Loucy (cell line): Measurements from ENCODE around the gene POLD4.

ENCODE experiments used
- CTCF ChIP-seq: fragments of 200-600 bp; sonication (generic); conservative IDR thresholded peaks from 2 replicates; pipeline ENCODE4 v1.5.1; 2014; ENCODE audit warnings: mild to moderate bottlenecking, antibody characterized with exemption, low read length
- EZH2phosphoT487 ChIP-seq: fragments of 200-600 bp; IDR thresholded peaks from 2 replicates; pipeline ENCODE4 v1.6.1; 2018; ENCODE audit warnings: antibody characterized with exemption, mild to moderate bottlenecking, moderate library complexity, borderline replicate concordance

GRCh38 chr11:67397536-67397935 is 44.2 kb upstream of the POLD4 start:
- TF ChIP-seq CTCF, result no peak
- TF ChIP-seq EZH2phosphoT487, result no peak
